HepG2 (cell line): ENCODE data around the gene ABHD1. TPM values are rescaled to one million over a fixed set of nuclear protein-coding genes. Genes with fewer than 3 reads are reported as not detected.
A peak's percentile ranks its signal among the peaks of the same experiment; 100 is the strongest.

Source experiments
- ATF1 ChIP-seq: IDR thresholded peaks from 2 replicates; pipeline ENCODE4 v1.6.1; 2016; ENCODE audit warnings: mild to moderate bottlenecking, control low read depth
- BCL6 ChIP-seq: IDR thresholded peaks from 2 replicates; pipeline ENCODE4 v1.6.1; 2016; ENCODE audit warnings: missing genetic modification reagents, missing compliant biosample characterization
- DZIP1 ChIP-seq: sonication (generic); formaldehyde crosslinking; IDR thresholded peaks from 2 replicates; pipeline ENCODE4 v1.5.0; 2020; ENCODE audit warnings: mild to moderate bottlenecking, missing genetic modification reagents
- GTF3A ChIP-seq: sonication (generic); formaldehyde crosslinking; conservative IDR thresholded peaks from 2 replicates; pipeline ENCODE4 v1.4.0; 2020; ENCODE audit warnings: mild to moderate bottlenecking, missing genetic modification reagents
- KLF16 ChIP-seq, 2 experiments: sonication (generic) in 1 of 2; formaldehyde crosslinking in 1 of 2; IDR thresholded peaks; 2 replicates each; pipeline versions ENCODE4 v1.6.1 to v1.8.0; 2016 to 2023; ENCODE audit warnings: missing genetic modification reagents in 2 of 2, missing compliant biosample characterization in 1 of 2
- MEIS1 ChIP-seq: sonication (generic); formaldehyde crosslinking; IDR thresholded peaks from 2 replicates; pipeline ENCODE4 v1.9.0; 2021; ENCODE audit warnings: mild to moderate bottlenecking, missing genetic modification reagents, moderate library complexity, borderline replicate concordance
- NR2F2 ChIP-seq: IDR thresholded peaks from 2 replicates; pipeline ENCODE4 v1.6.1; 2012; ENCODE audit warnings: low read depth, inconsistent platforms, borderline replicate concordance
- RBM39 ChIP-seq: fragments of 200-400 bp; formaldehyde crosslinking; IDR thresholded peaks from one replicate; pipeline ENCODE4 v1.6.1; 2018; ENCODE audit warnings: antibody characterized with exemption, mild to moderate bottlenecking, low read depth, low read length; ENCODE audit not compliant: poor library complexity, severe bottlenecking
- SRY ChIP-seq: sonication (generic); formaldehyde crosslinking; IDR thresholded peaks from 2 replicates; pipeline ENCODE4 v1.8.0; 2022; ENCODE audit warnings: mild to moderate bottlenecking, missing genetic modification reagents
- SUZ12 ChIP-seq: fragments of 150-350 bp; IDR thresholded peaks from 2 replicates; pipeline ENCODE4 v1.6.1; 2014; ENCODE audit warnings: low read depth, low read length
- TBL1XR1 ChIP-seq: fragments of 150-350 bp; IDR thresholded peaks from 2 replicates; pipeline ENCODE4 v1.6.1; 2014; ENCODE audit warnings: borderline replicate concordance, low read length; ENCODE audit not compliant: partially characterized antibody
- YY1 ChIP-seq: IDR thresholded peaks from 2 replicates; pipeline ENCODE4 v1.6.1; 2011; ENCODE audit warnings: low read length, low read depth, moderate library complexity, mild to moderate bottlenecking; ENCODE audit not compliant: insufficient read depth, insufficient replicate concordance
- ZFP36L2 ChIP-seq: sonication (generic); formaldehyde crosslinking; IDR thresholded peaks from 2 replicates; pipeline ENCODE4 v1.4.0; 2020; ENCODE audit warnings: missing genetic modification reagents
- ZGPAT ChIP-seq: IDR thresholded peaks from 2 replicates; pipeline ENCODE4 v1.6.1; 2016; ENCODE audit warnings: mild to moderate bottlenecking
- ZMYM3 ChIP-seq: sonication (generic); formaldehyde crosslinking; IDR thresholded peaks from 2 replicates; pipeline ENCODE4 v1.5.1; 2020; ENCODE audit warnings: mild to moderate bottlenecking, missing genetic modification reagents
- ZNF20 ChIP-seq: sonication (generic); formaldehyde crosslinking; IDR thresholded peaks from 2 replicates; pipeline ENCODE4 v1.4.0; 2020; ENCODE audit warnings: mild to moderate bottlenecking, moderate library complexity, missing genetic modification reagents
- ZNF253 ChIP-seq: sonication (generic); formaldehyde crosslinking; IDR thresholded peaks from 2 replicates; pipeline ENCODE4 v1.8.0; 2022; ENCODE audit warnings: mild to moderate bottlenecking, missing genetic modification reagents, borderline replicate concordance
- ZNF446 ChIP-seq: sonication (generic); formaldehyde crosslinking; IDR thresholded peaks from 2 replicates; pipeline ENCODE4 v1.5.0; 2020; ENCODE audit warnings: mild to moderate bottlenecking, missing genetic modification reagents
- ZNF510 ChIP-seq: sonication (generic); formaldehyde crosslinking; IDR thresholded peaks from 2 replicates; pipeline ENCODE4 v1.4.0; 2020; ENCODE audit warnings: low read depth, mild to moderate bottlenecking, missing genetic modification reagents
- ZNF766 ChIP-seq: sonication (generic); formaldehyde crosslinking; IDR thresholded peaks from 2 replicates; pipeline ENCODE4 v1.5.0; 2020; ENCODE audit warnings: missing genetic modification reagents, borderline replicate concordance
- ZNF777 ChIP-seq: sonication (generic); formaldehyde crosslinking; IDR thresholded peaks from 2 replicates; pipeline ENCODE4 v1.4.0; 2020; ENCODE audit warnings: missing genetic modification reagents
- ZNF782 ChIP-seq: sonication (generic); formaldehyde crosslinking; IDR thresholded peaks from 2 replicates; pipeline ENCODE4 v1.4.0; 2020; ENCODE audit warnings: missing genetic modification reagents, mild to moderate bottlenecking, borderline replicate concordance
- ZSCAN29 ChIP-seq: sonication (generic); formaldehyde crosslinking; conservative IDR thresholded peaks from 2 replicates; pipeline ENCODE4 v1.4.0; 2020; ENCODE audit warnings: mild to moderate bottlenecking, missing genetic modification reagents
- polyA plus RNA-seq, 8 experiments: library from polyadenylated mRNA; depleted of rRNA in 3 of 8; stranded (reverse) in 7 of 8; unstranded in 1 of 8; fragments of >200 nt; fragmentation: Illumina TruSeq in 4 of 8; extraction: Trizol in 4 of 8; gene quantifications; 2 replicates each; pipeline versions ENCODE4 v1.2.1 to v1.2.3, GENCODE V29; 2011 to 2016; ENCODE audit warnings: low read depth in 4 of 8, missing spikeins in 1 of 8, mixed read lengths in 1 of 8; ENCODE audit not compliant: insufficient read depth in 1 of 8
- total RNA-seq, 5 experiments: library from RNA; depleted of rRNA; stranded (reverse); fragments of >200 nt; fragmentation: Illumina TruSeq; extraction: Trizol; gene quantifications; 2 replicates each; pipeline ENCODE4 v1.2.3, GENCODE V29; 2016; ENCODE audit warnings: low read depth in 1 of 5
- TF ChIP-seq, protein P1 (sequence below): IDR thresholded peaks from 2 replicates; pipeline ENCODE4 v1.6.1; 2016; ENCODE audit warnings: missing genetic modification reagents, missing compliant biosample characterization
- TF ChIP-seq, protein P2 (sequence below): fragments of 450-650 bp; IDR thresholded peaks from 2 replicates; pipeline ENCODE4 v1.6.1; 2017

ABHD1 gene
- total and polyA plus RNA-seq, 2 of the 13 experiments (the other 11 are each of a cell fraction or from before 2014, with no cell fraction given): 0.04 to 0.81 TPM

- 0 out of 2 replicates have a peak, but pooled peaks have one; percentile 70 for TF ChIP-seq ZNF253 (CRISPR knock-in tag)
- TF ChIP-seq, protein P1, sequence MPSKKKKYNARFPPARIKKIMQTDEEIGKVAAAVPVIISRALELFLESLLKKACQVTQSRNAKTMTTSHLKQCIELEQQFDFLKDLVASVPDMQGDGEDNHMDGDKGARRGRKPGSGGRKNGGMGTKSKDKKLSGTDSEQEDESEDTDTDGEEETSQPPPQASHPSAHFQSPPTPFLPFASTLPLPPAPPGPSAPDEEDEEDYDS: no peak
- no peak for TF ChIP-seq SUZ12
- TF ChIP-seq GTF3A: no peak
- TF ChIP-seq MEIS1 (CRISPR knock-in tag): no peak
- TF ChIP-seq ZFP36L2 (CRISPR knock-in tag): no peak
- TF ChIP-seq RBM39: peak; percentile 37
- 0 out of 2 replicates have a peak, but pooled peaks have one; percentile 20 for TF ChIP-seq ZGPAT (CRISPR knock-in tag)
- TF ChIP-seq ZNF446 (CRISPR knock-in tag): peak; percentile 18; the same call in 1 of the 2 replicates
- no peak for TF ChIP-seq ZSCAN29
- TF ChIP-seq TBL1XR1: no peak
- TF ChIP-seq SRY (CRISPR knock-in tag): 0 out of 2 replicates have a peak, but pooled peaks have one; percentile 34
- TF ChIP-seq ZNF766: no peak
- no peak for TF ChIP-seq NR2F2
- 0 out of 2 replicates have a peak, but pooled peaks have one; percentile 3 for TF ChIP-seq BCL6 (CRISPR knock-in tag)
- TF ChIP-seq, protein P2, sequence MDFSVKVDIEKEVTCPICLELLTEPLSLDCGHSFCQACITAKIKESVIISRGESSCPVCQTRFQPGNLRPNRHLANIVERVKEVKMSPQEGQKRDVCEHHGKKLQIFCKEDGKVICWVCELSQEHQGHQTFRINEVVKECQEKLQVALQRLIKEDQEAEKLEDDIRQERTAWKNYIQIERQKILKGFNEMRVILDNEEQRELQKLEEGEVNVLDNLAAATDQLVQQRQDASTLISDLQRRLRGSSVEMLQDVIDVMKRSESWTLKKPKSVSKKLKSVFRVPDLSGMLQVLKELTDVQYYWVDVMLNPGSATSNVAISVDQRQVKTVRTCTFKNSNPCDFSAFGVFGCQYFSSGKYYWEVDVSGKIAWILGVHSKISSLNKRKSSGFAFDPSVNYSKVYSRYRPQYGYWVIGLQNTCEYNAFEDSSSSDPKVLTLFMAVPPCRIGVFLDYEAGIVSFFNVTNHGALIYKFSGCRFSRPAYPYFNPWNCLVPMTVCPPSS: no peak
- TF ChIP-seq YY1: no peak
- TF ChIP-seq DZIP1 (CRISPR knock-in tag): no peak
- no peak for TF ChIP-seq ZNF20 (CRISPR knock-in tag)
- peak; percentile 45; the same call in 1 of the 2 replicates for TF ChIP-seq ZNF782 (CRISPR knock-in tag)
- no peak for TF ChIP-seq ATF1 (CRISPR knock-in tag)
- TF ChIP-seq ZNF777 (CRISPR knock-in tag): peak; percentile 60; the same call in 1 of the 2 replicates
- TF ChIP-seq ZMYM3 (CRISPR knock-in tag): peak; percentile 50; the same call in 1 of the 2 replicates
- no peak for TF ChIP-seq KLF16 (CRISPR knock-in tag; IDR thresholded peaks at IDR 0.05)
- TF ChIP-seq ZNF510 (CRISPR knock-in tag): no peak
Measured at GRCh38 chr2:27118525-27119329, 4.9 kb upstream of the ABHD1 start, which contains the start of gene CGREF1 (continued).
